NAMALWA (cell line): ENCODE results near the gene MLNR.

Experiments
- DNase-seq: peaks from one replicate; pipeline ENCODE4 v3.0.0-alpha.2; 2015; ENCODE audit warnings: low spot score

The MLNR gene, protein sequence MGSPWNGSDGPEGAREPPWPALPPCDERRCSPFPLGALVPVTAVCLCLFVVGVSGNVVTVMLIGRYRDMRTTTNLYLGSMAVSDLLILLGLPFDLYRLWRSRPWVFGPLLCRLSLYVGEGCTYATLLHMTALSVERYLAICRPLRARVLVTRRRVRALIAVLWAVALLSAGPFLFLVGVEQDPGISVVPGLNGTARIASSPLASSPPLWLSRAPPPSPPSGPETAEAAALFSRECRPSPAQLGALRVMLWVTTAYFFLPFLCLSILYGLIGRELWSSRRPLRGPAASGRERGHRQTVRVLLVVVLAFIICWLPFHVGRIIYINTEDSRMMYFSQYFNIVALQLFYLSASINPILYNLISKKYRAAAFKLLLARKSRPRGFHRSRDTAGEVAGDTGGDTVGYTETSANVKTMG

GRCh38 chr13:49220036-49220855 lies at the start of gene MLNR:
Gene MLNR, plus strand, starts transcription at chr13:49220338. Its CDS starts 0 bp downstream, at chr13:49220338.
- no peak for DNase-seq

GRCh38 chr13:49171359-49171758 lies 48.8 kb upstream of the MLNR start:
- no peak for DNase-seq

DNA sequence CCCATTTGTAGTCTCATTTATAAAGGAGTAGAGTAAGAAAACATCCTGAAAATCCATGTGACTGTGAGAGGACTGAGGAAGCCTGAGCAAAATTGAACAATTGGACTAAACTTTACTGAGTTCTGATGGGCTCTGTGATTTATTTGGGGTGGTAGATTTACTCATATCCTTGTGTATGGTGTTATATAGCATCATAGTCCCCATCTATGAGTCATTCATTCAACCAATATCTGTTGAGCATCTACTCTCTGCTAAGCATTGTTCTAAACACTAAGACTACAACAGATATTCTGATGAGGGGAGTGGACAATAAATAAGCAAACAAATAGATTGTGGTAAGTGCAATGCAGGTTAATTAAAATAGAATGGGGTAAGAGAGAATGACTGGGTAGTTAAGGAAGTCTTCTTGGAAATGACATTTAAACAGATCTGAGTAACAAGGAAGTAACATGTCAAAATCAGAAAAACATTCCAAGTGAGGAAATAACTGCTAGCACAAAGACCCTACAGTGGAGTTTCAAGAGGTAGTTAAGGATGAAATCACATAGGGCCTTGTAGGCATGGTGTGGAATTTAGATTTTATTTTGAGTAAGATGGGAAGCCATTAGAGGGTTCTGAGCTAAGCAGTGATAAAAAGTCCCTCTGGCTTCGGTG lies 36.3 kb upstream of the MLNR start:
- no peak for DNase-seq

- DNase-seq: no peak
Observed at GRCh38 chr13:49184621-49185020, 35.5 kb upstream of the MLNR start.

DNA sequence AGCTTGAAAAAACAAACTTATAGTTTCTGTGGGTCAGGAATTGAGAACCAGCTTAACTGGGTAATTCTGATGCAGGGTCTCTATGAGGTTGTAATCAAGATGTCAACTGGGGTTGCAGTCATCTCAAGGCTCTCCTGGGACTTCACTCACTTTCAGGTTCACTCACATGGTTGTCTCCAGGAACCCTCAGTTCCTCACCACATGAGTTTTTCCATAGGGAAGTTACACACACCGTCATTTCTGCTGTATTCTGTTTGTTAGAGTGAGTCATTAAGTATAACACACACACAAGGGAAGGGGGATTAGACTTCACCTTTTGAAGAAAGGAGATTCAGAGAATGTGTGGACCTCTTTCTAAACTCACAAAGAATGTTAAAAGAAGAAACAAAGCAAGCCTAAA lies 34.9 kb upstream of the MLNR start:
- DNase-seq: no peak

GRCh38 chr13:49190901-49191300 lies 29.2 kb upstream of the MLNR start:
- DNase-seq: no peak

DNA sequence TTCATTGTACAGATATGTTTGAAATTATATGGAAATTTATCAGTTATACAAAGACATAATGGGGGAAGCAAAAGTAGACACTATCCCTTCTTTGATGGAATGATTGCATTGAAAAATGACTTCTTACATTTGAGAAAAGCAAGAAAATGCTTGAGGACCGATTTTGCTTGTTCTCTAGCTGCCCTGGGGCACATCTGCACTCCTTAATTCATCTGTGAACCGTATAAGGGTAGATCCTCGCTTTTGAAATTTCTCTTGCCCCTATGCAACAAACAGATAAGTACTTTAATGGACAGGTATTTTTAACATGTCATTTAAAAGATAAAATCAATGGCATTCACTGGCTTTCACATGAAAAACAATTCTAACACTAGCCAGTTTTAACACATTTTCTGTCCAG lies 13.5 kb upstream of the MLNR start:
- DNase-seq: no peak

GRCh38 chr13:49208619-49209018 lies 11.5 kb upstream of the MLNR start:
- no peak for DNase-seq

- DNase-seq: no peak
Observed at GRCh38 chr13:49210114-49210513, 10.0 kb upstream of the MLNR start.

DNA sequence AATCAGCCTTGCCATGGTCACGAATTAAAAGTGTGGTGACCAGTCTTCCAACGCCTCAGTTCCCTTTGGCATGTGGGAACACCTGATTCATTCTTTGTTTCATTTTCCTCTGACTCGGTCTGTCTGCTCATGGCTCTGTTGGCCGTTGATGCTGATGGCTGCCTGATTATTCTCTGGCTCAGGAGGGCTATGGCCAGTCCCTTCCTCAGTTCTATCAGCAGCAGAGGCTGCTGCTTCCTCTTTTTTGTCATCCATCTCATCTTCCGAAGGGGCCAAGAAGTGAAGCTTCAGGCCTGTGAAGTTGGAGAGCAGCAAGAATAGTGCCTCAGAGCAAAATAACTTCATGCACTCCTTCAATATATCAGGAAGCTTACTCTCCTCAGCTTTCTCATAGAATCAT lies 9.5 kb upstream of the MLNR start:
- DNase-seq: no peak

- peak; percentile 44 for DNase-seq
Observed at GRCh38 chr13:49213539-49213938, 6.6 kb upstream of the MLNR start.

DNA sequence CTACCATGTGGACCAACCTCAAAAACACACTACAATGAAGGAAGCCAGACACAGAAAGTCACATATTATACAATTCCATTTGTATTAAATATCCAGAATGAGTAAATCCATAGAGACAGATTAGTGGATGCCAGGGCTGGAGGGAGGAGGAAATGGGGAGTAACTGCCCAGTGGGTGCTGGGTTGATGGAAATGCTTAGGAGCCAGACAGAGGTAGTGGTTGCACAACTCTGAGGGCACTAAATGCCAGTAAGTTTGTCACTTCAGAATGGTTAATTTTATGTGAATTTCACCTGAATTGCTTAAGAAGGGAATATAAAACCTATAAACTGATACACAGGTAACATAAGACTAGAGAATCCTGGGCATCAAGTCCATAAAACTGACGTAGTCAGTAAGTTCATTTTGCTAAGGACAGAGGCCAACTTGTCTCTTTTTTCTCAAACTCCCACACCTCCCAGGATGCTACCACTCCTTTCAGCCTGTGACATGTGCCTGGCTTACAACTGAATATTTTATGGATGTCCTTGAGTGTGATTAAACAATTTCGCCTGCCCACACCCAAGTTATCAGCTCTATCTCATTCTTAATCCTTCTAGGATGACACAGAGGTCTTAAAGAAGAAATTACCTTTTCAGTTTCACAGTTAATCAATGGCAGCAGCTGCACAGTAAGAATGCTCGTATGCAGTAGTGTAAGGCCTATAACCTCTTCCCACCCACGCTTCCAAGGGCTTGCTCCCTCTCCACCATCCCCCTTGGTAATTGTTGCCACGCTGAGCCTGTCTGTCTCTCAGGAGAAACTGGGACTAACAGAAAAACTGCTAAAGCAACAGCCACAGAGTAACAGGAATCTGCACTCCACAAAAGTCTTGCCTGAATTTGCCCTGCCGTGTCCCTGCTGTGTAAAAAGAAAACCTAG lies 5.9 kb upstream of the MLNR start:
- peak; percentile 15 for DNase-seq

- DNase-seq: peak; percentile 92
Observed at GRCh38 chr13:49214917-49215376, 5.2 kb upstream of the MLNR start.

DNA sequence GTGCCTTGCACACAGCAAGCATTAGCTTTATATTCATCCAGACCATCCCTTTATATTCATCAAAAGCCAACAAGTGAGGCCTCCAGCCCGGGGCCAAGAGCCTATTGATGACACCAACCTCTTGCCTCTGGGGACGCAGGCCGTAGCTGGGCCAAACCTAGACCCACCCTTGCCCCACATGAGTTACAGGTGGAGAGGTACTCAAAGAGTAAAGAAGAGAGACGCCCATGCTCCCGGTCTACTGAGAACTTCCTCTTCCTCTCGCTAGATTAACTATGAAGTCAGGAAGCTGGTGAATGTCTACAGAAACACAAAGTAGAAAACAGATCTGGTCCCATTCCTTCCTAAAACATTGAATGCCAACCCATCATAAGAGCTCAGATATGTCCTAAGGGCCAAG lies 3.8 kb upstream of the MLNR start:
- DNase-seq: no peak

- DNase-seq: no peak
Observed at GRCh38 chr13:49217962-49218492, 2.1 kb upstream of the MLNR start.

DNA sequence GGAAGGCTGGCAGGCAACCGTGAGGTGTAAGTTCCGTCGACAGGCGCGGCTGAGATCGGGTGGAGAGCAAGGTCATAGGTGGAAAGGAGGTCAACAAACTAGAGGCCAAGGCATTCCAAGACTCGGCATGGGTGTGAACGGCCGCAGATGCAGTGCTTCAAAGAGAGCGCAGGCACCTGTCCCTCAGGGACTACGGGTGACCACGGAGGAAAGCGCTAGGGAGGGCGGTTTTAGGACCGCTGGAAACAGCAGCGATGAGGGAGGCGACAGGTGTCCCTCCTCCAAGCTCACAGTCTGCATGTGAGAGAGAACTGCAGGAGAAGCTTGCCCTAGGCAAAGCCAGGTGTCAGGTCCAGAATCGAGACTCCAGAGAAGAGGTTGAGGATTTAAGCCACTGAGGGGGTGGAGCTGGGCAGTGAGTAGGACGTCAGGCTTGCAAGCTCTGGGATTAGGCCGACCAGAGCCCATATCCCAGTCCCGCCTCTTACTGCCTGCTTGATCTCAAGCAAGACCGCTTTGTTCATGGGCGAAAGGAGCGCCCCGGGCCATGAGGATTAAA lies 1.6 kb upstream of the MLNR start:
- no peak for DNase-seq

- DNase-seq: no peak
Observed at GRCh38 chr13:49219647-49220035, 497 bp upstream of the MLNR start.

GRCh38 chr13:49220856-49221589 lies 885 bp downstream of the MLNR start:
- DNase-seq: no peak

- DNase-seq: no peak
Observed at GRCh38 chr13:49221590-49221965, 1.4 kb downstream of the MLNR start.
